ENCODE results near the gene MAMLD1. TPM values are rescaled to one million over a fixed set of nuclear protein-coding genes. Genes with fewer than 3 reads are reported as not detected.
A peak's percentile ranks its signal among the peaks of the same experiment; 100 is the strongest.

MAMLD1 gene
- total and polyA plus RNA-seq, 4 experiments from 2014 or later: 0.43 to 2.0 (median 1.3) TPM

DNA sequence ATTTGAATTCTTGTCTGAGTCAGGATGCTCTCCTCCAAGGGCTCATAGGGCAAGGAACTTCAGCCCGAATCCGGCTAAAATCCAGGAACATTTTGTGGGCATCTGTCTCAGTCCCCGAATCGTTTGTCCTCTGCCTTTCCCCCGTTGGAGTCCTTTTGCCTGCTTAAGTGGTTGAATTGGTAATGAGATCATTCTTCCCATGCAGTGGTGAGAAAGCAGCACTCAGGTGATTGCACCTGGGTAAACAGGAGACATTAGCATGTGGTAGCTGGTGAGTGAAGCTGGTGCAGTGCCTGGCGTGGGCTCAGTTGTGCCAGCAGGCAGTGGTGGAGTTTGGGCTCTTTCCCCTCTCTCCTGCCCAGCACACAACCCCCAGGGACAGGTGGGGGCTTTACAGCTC lies 143.4 kb downstream of the MAMLD1 start:
- intact Hi-C loops (cut with micrococcal nuclease): no loop called here
- Mint-ChIP-seq H3K4me3 (no peak overlapping the region), H3K27ac (peak overlapping the region in 1 of 7 donors; percentile 64), H3K4me1 (no peaks in the 10 kb centered on the region), H3K27me3 (no peaks in the 10 kb centered on the region), H3K9me3 (no peaks in the 10 kb centered on the region), H3K36me3 (peaks cover 0 to 2% of the 10 kb centered on the region in 2 donors)
- ChIA-PET POLR2A (ENCODE audit: partially characterized antibody) (no interaction called here), CTCF (ENCODE audit: partially characterized antibody) (no interaction called here)
- H3K9me3 ChIP-seq (ENCODE audit: control insufficient read depth in 1 of 2, low read length in 2 of 2): no peaks in the 10 kb centered on the region
- no peaks in the 10 kb centered on the region for H3K4me1 ChIP-seq (ENCODE audit: insufficient read depth, low read length)
- no peak overlapping the region for H3K27ac ChIP-seq (ENCODE audit: low read depth, low read length)
- DNase-seq: no peak
- no peaks in the 10 kb centered on the region for H3K36me3 ChIP-seq (ENCODE audit: insufficient read depth, low read length)
- no peaks in the 10 kb centered on the region for H3K27me3 ChIP-seq (ENCODE audit: insufficient read depth, low read length)
- no peak overlapping the region for H3K4me3 ChIP-seq (ENCODE audit: low read length in 2 of 2)

DNA sequence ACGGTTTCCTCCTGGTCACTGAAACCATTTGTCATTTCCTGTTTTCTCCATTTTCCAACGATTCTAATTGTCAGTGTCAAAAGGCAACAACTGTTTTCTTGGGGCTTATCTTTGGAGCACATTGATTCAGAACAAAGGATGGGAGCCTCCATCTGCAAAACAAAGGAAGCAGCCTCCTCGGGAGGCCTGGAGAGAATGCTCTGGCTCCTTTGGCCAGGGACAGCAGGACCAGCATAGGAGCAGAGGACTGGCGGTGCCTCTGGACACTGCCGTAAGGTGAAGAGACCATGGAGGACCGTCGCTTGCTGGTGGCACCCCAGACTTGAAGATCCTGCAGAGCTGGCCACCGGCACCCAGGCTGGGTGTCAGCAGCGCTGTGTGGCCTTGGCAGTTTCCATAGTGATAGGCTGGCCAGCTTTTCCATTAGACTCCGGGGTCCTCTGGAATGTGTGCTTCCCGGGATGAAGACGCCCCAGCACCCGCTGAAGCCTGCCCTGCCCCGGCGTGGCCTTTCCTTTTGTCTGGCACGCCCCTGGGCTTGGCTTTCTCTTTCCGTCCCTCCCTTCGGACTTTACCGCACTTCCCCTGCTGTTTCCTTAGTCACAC lies 144.2 kb downstream of the MAMLD1 start:
- Mint-ChIP-seq H3K4me3 (no peak overlapping the region), H3K27me3 (no peaks in the 10 kb centered on the region), H3K9me3 (no peaks in the 10 kb centered on the region), H3K4me1 (no peaks in the 10 kb centered on the region), H3K36me3 (peaks cover 0 to 2% of the 10 kb centered on the region in 2 donors), H3K27ac (no peak overlapping the region)
- intact Hi-C loops (cut with micrococcal nuclease): no loop called here
- Histone ChIP-seq H3K4me1 (ENCODE audit: insufficient read depth, low read length) (no peaks in the 10 kb centered on the region), H3K36me3 (ENCODE audit: insufficient read depth, low read length) (no peaks in the 10 kb centered on the region), H3K27ac (ENCODE audit: low read depth, low read length) (no peak overlapping the region), H3K4me3 (ENCODE audit: low read length in 2 of 2) (no peak overlapping the region), H3K27me3 (ENCODE audit: insufficient read depth, low read length) (no peaks in the 10 kb centered on the region), H3K9me3 (ENCODE audit: control insufficient read depth in 1 of 2, low read length in 2 of 2) (no peaks in the 10 kb centered on the region)
- CTCF ChIA-PET (ENCODE audit: partially characterized antibody): no interaction called here
- no peak for DNase-seq
- POLR2A ChIA-PET (ENCODE audit: partially characterized antibody): no interaction called here

DNA sequence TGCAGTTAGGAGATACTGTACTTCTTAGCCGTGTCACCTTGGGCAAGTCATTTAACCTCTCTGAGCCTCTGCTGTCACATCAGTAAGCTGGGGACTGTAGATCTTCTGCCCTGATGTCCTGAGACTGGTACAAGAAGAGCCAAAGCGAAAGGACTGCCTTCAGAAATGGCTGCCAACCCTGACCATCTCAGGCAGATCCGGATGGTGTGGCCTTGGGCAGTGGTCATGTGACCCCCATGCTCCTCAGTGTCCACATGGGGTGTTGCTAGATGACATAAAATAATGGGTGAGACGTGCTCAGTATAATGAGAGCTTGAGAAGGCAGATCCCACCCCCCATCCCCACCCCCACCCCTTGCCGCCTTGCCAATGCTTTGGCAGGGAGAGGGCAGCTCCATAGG lies 144.9 kb downstream of the MAMLD1 start:
- Mint-ChIP-seq H3K4me1 (no peaks in the 10 kb centered on the region), H3K27ac (no peak overlapping the region), H3K36me3 (peaks cover 0 to 2% of the 10 kb centered on the region in 2 donors), H3K9me3 (no peaks in the 10 kb centered on the region), H3K4me3 (no peak overlapping the region), H3K27me3 (no peaks in the 10 kb centered on the region)
- Histone ChIP-seq H3K27ac (ENCODE audit: low read depth, low read length) (no peak overlapping the region), H3K27me3 (ENCODE audit: insufficient read depth, low read length) (no peaks in the 10 kb centered on the region), H3K9me3 (ENCODE audit: control insufficient read depth in 1 of 2, low read length in 2 of 2) (no peaks in the 10 kb centered on the region), H3K4me3 (ENCODE audit: low read length in 2 of 2) (no peak overlapping the region), H3K4me1 (ENCODE audit: insufficient read depth, low read length) (no peaks in the 10 kb centered on the region), H3K36me3 (ENCODE audit: insufficient read depth, low read length) (no peaks in the 10 kb centered on the region)
- intact Hi-C loops (cut with micrococcal nuclease): no loop called here
- CTCF ChIA-PET (ENCODE audit: partially characterized antibody): no interaction called here
- no peak for DNase-seq
- POLR2A ChIA-PET (ENCODE audit: partially characterized antibody): no interaction called here

GRCh38 chrX:150508451-150509367 lies 145.6 kb downstream of the MAMLD1 start:
- Mint-ChIP-seq H3K27ac (no peak overlapping the region), H3K4me1 (no peaks in the 10 kb centered on the region), H3K27me3 (no peaks in the 10 kb centered on the region), H3K36me3 (peaks cover 0 to 2% of the 10 kb centered on the region in 2 donors), H3K4me3 (no peak overlapping the region), H3K9me3 (no peaks in the 10 kb centered on the region)
- H3K4me1 ChIP-seq (ENCODE audit: insufficient read depth, low read length): no peaks in the 10 kb centered on the region
- no peak overlapping the region for H3K4me3 ChIP-seq (ENCODE audit: low read length in 2 of 2)
- CTCF ChIA-PET (ENCODE audit: partially characterized antibody): no interaction called here
- intact Hi-C loops (cut with micrococcal nuclease): no loop called here
- POLR2A ChIA-PET (ENCODE audit: partially characterized antibody): no interaction called here
- no peak overlapping the region for H3K27ac ChIP-seq (ENCODE audit: low read depth, low read length)
- no peak for DNase-seq
- H3K9me3 ChIP-seq (ENCODE audit: control insufficient read depth in 1 of 2, low read length in 2 of 2): no peaks in the 10 kb centered on the region
- H3K36me3 ChIP-seq (ENCODE audit: insufficient read depth, low read length): no peaks in the 10 kb centered on the region
- no peaks in the 10 kb centered on the region for H3K27me3 ChIP-seq (ENCODE audit: insufficient read depth, low read length)

- Mint-ChIP-seq H3K9me3 (no peaks in the 10 kb centered on the region), H3K27ac (no peak overlapping the region), H3K4me1 (no peaks in the 10 kb centered on the region), H3K4me3 (no peak overlapping the region), H3K36me3 (peaks cover 0 to 2% of the 10 kb centered on the region in 2 donors), H3K27me3 (no peaks in the 10 kb centered on the region)
- POLR2A ChIA-PET (ENCODE audit: partially characterized antibody): no interaction called here
- no peak for DNase-seq
- Histone ChIP-seq H3K9me3 (ENCODE audit: control insufficient read depth in 1 of 2, low read length in 2 of 2) (no peaks in the 10 kb centered on the region), H3K4me3 (ENCODE audit: low read length in 2 of 2) (no peak overlapping the region), H3K4me1 (ENCODE audit: insufficient read depth, low read length) (no peaks in the 10 kb centered on the region), H3K27ac (ENCODE audit: low read depth, low read length) (no peak overlapping the region), H3K36me3 (ENCODE audit: insufficient read depth, low read length) (no peaks in the 10 kb centered on the region), H3K27me3 (ENCODE audit: insufficient read depth, low read length) (no peaks in the 10 kb centered on the region)
- CTCF ChIA-PET (ENCODE audit: partially characterized antibody): no interaction called here
- intact Hi-C loops (cut with micrococcal nuclease): no loop called here
Observed at GRCh38 chrX:150509703-150510102, 146.6 kb downstream of the MAMLD1 start.

- no peaks in the 10 kb centered on the region for H3K4me1 ChIP-seq (ENCODE audit: insufficient read depth, low read length)
- no peak overlapping the region for H3K4me3 ChIP-seq (ENCODE audit: low read length in 2 of 2)
- CTCF ChIA-PET (ENCODE audit: partially characterized antibody): no interaction called here
- no peaks in the 10 kb centered on the region for H3K4me1 Mint-ChIP-seq
- H3K27me3 ChIP-seq (ENCODE audit: insufficient read depth, low read length): no peaks in the 10 kb centered on the region
- intact Hi-C loops (cut with micrococcal nuclease): no loop called here
- H3K27me3 Mint-ChIP-seq: no peaks in the 10 kb centered on the region
- H3K9me3 ChIP-seq (ENCODE audit: control insufficient read depth in 1 of 2, low read length in 2 of 2): no peaks in the 10 kb centered on the region
- H3K4me3 Mint-ChIP-seq: no peak overlapping the region
- POLR2A ChIA-PET (ENCODE audit: partially characterized antibody): no interaction called here
- H3K9me3 Mint-ChIP-seq: no peaks in the 10 kb centered on the region
- no peaks in the 10 kb centered on the region for H3K36me3 ChIP-seq (ENCODE audit: insufficient read depth, low read length)
- no peak overlapping the region for H3K27ac Mint-ChIP-seq
- DNase-seq: no peak
- H3K27ac ChIP-seq (ENCODE audit: low read depth, low read length): no peak overlapping the region
- peaks cover 0 to 2% of the 10 kb centered on the region in 2 donors for H3K36me3 Mint-ChIP-seq
Observed at GRCh38 chrX:150512461-150512901, 149.4 kb downstream of the MAMLD1 start.

DNA sequence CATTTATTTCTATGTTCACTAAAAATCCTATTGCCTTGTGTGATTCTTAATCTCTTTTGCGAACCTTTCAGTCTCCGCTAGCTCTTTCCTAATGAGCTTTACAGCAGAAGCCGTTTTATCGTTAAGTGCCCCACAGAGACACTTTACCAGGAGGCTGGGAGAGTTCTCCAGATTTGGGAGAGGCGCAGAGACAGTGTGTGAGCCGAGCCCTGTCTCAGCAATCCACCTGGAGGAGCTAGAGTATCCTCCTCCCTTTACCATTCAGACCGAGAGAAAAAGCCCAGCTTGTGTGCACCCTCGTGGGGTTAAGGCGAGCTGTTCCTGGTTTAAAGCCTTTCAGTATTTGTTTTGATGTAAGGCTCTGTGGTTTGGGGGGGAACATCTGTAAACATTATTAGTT lies 150.4 kb downstream of the MAMLD1 start:
- intact Hi-C loops (cut with micrococcal nuclease): no loop called here
- H3K4me3 Mint-ChIP-seq: no peak overlapping the region
- H3K4me1 Mint-ChIP-seq: no peaks in the 10 kb centered on the region
- H3K27ac Mint-ChIP-seq: peak overlapping the region in 1 of 7 donors; percentile 48
- no peak for DNase-seq
- POLR2A ChIA-PET (ENCODE audit: partially characterized antibody): no interaction called here
- no peaks in the 10 kb centered on the region for H3K27me3 Mint-ChIP-seq
- no peaks in the 10 kb centered on the region for H3K27me3 ChIP-seq (ENCODE audit: insufficient read depth, low read length)
- H3K9me3 ChIP-seq (ENCODE audit: control insufficient read depth in 1 of 2, low read length in 2 of 2): no peaks in the 10 kb centered on the region
- H3K27ac ChIP-seq (ENCODE audit: low read depth, low read length): no peak overlapping the region
- peaks cover 0 to 2% of the 10 kb centered on the region in 2 donors for H3K36me3 Mint-ChIP-seq
- H3K4me1 ChIP-seq (ENCODE audit: insufficient read depth, low read length): no peaks in the 10 kb centered on the region
- CTCF ChIA-PET (ENCODE audit: partially characterized antibody): no interaction called here
- H3K4me3 ChIP-seq (ENCODE audit: low read length in 2 of 2): no peak overlapping the region
- H3K36me3 ChIP-seq (ENCODE audit: insufficient read depth, low read length): no peaks in the 10 kb centered on the region
- H3K9me3 Mint-ChIP-seq: no peaks in the 10 kb centered on the region
